Sigmoid colon (tissue), 4 donors: Measurements from ENCODE around the gene ELMO2.

Source experiments
- POLR2A ChIP-seq, 2 donors: fragments of 450-650 bp; IDR thresholded peaks; one replicate each; pipeline ENCODE4 v1.6.1; 2016; ENCODE audit warnings: antibody characterized with exemption in 2 of 2, mild to moderate bottlenecking in 2 of 2, moderate library complexity in 2 of 2
- POLR2AphosphoS5 ChIP-seq, 4 donors: sonication (generic); formaldehyde crosslinking; IDR thresholded peaks; one replicate each; pipeline ENCODE4 v1.6.1; 2017; ENCODE audit warnings: antibody characterized with exemption in 4 of 4
- TF ChIP-seq, protein P1 (sequence below), 4 experiments: fragments of 450-650 bp in 3 of 4; fragments of 200-600 bp in 1 of 4; IDR thresholded peaks; one replicate each; pipeline ENCODE4 v1.5.1; 2016 to 2019; ENCODE audit warnings: antibody characterized with exemption in 4 of 4, mild to moderate bottlenecking in 3 of 4, moderate library complexity in 2 of 4

DNA sequence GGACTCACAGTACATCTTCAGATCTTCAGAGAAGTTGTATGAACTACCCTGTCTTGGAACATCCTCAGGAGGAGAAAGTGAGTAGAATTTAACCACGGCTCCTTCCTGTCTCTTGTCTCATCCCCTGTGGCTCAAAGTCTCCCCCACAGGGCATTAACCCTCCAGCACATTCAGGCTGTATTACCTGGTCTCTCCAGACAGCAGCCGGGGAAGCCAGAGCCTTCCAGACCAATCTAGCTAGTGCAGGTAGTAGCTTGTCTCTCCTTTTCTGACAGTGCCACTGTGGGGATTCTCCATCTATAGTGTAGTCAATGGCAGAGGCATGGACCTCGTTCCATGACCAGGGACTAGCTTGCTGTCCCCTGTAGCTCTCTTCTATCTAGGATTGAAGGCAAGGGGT, 16.9 kb upstream of the ELMO2 start:
- TF ChIP-seq POLR2A (IDR thresholded peaks at IDR 0.05) (no peak), POLR2AphosphoS5 (IDR thresholded peaks at IDR 0.05) (no peak)
- TF ChIP-seq, protein P1, sequence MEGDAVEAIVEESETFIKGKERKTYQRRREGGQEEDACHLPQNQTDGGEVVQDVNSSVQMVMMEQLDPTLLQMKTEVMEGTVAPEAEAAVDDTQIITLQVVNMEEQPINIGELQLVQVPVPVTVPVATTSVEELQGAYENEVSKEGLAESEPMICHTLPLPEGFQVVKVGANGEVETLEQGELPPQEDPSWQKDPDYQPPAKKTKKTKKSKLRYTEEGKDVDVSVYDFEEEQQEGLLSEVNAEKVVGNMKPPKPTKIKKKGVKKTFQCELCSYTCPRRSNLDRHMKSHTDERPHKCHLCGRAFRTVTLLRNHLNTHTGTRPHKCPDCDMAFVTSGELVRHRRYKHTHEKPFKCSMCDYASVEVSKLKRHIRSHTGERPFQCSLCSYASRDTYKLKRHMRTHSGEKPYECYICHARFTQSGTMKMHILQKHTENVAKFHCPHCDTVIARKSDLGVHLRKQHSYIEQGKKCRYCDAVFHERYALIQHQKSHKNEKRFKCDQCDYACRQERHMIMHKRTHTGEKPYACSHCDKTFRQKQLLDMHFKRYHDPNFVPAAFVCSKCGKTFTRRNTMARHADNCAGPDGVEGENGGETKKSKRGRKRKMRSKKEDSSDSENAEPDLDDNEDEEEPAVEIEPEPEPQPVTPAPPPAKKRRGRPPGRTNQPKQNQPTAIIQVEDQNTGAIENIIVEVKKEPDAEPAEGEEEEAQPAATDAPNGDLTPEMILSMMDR (IDR thresholded peaks at IDR 0.05): no peak
